Measurements from ENCODE around the gene SHF. TPM values are rescaled to one million over a fixed set of nuclear protein-coding genes. Genes with fewer than 3 reads are reported as not detected.
A peak's percentile ranks its signal among the peaks of the same experiment; 100 is the strongest.

SHF gene
- total and polyA plus RNA-seq, 2 donors (not counting 1 experiment from before 2014, with no cell fraction given): 1.6 to 15.4 TPM

GRCh38 chr15:45200001-45200798, 12.4 kb upstream of the SHF start:
- CTCF ChIA-PET: interaction anchor here (0.6 to 9.2 kb wide), 11 partner anchors 11 to 414 kb away, joined by 3 to 79 read pairs (median 4); partner anchors contain the start of genes BLOC1S6 and SHF
- POLR2A ChIA-PET: interaction anchor here (0.5 to 4.4 kb wide), 13 partner anchors 10 to 912 kb away, joined by 3 to 48 read pairs (median 5); partner anchors contain the start of genes GOLM2 and SHF
- no peaks in the 10 kb centered on the region for H3K27me3 ChIP-seq (replicated peaks in 1 of 4; ENCODE audit: control extremely low read depth in 1 of 4, control insufficient read depth in 3 of 4, insufficient read depth in 4 of 4, low read length in 3 of 4)
- peak overlapping the region; percentile 96 to 97 for H3K27ac ChIP-seq (ENCODE audit: low read length in 2 of 2)
- Mint-ChIP-seq H3K27ac (no peak overlapping the region), H3K4me1 (peaks cover 10% of the 10 kb centered on the region), H3K4me3 (no peak overlapping the region), H3K27me3 (no peaks in the 10 kb centered on the region), H3K9me3 (ENCODE audit: insufficient read depth) (no peaks in the 10 kb centered on the region)
- 0% methylated on average over 34 of the region's 34 CpGs for WGBS (ENCODE audit: insufficient coverage)
- H3K9me3 ChIP-seq (ENCODE audit: control extremely low read depth in 1 of 3, control insufficient read depth in 2 of 3, insufficient read depth in 1 of 3, low read length in 2 of 3): no peaks in the 10 kb centered on the region
- no peaks in the 10 kb centered on the region for H3K79me2 ChIP-seq (ENCODE audit: control insufficient read depth, insufficient read depth, low read length)
- no peaks in the 10 kb centered on the region for H4K20me1 ChIP-seq (ENCODE audit: control insufficient read depth, insufficient read depth, low read length, poor library complexity, severe bottlenecking)
- H3K9ac ChIP-seq (ENCODE audit: low read length): peak overlapping the region; percentile 92
- H3K4me2 ChIP-seq (replicated peaks; ENCODE audit: low read depth, low read length, poor library complexity, severe bottlenecking): peak overlapping the region; percentile 91
- peak; percentile 64 for ATAC-seq (ENCODE audit: low read depth)
- DNase-seq: peak; percentile 99
- TF ChIP-seq EZH2 (IDR thresholded peaks at IDR 0.05; ENCODE audit: borderline replicate concordance, insufficient read depth, low read depth, low read length, poor library complexity, severe bottlenecking) (no peak), CTCF (IDR thresholded peaks at IDR 0.05) (no peak)
- H3K4me1 ChIP-seq (ENCODE audit: control insufficient read depth in 2 of 2, insufficient read depth in 2 of 2, low read length in 2 of 2): peaks cover 11 to 18% of the 10 kb centered on the region in 2 donors
- H3K4me3 ChIP-seq (ENCODE audit: control extremely low read depth in 1 of 5, extremely low read depth in 1 of 5, insufficient read depth in 1 of 5, low read depth in 2 of 5, low read length in 4 of 5): peak overlapping the region; percentile 71 to 95 (median 85)
- intact Hi-C loops (cut with micrococcal nuclease): loop anchor here (1.0 to 10.0 kb wide), 7 partner anchors 33 to 415 kb away; partner anchors contain the start of genes GATM and SLC30A4
- peak overlapping the region; percentile 81 for H2AFZ ChIP-seq (ENCODE audit: insufficient read depth, low read depth, low read length, poor library complexity, severe bottlenecking)
- no peaks in the 10 kb centered on the region for H3K36me3 ChIP-seq (replicated peaks in 1 of 2; ENCODE audit: control extremely low read depth in 1 of 2, control insufficient read depth in 1 of 2, extremely low read depth in 1 of 2, insufficient read depth in 2 of 2, low read length in 1 of 2)

All from B cell (primary cell).